Kidney glomerular epithelial cell (primary cell): Measurements from ENCODE around the gene KIAA1958.
"Not testable (repeated sequence)": the region's sequence is repeated elsewhere in the genome, so short reads cannot be mapped to it uniquely, and the experiment has no call there.

Source experiments
- DNase-seq: peaks from one replicate; lab custom pipeline; 2025; lab: John Stamatoyannopoulos, UW

Gene KIAA1958

GRCh38 chr9:112555844-112556482 lies 69.3 kb downstream of the KIAA1958 start:
- no peak for DNase-seq

- peak; percentile 9 for DNase-seq
Measured at GRCh38 chr9:112556497-112557442, 70.1 kb downstream of the KIAA1958 start.

GRCh38 chr9:112558476-112558875 lies 71.8 kb downstream of the KIAA1958 start:
- peak; percentile 80 for DNase-seq

GRCh38 chr9:112558978-112559377 lies 72.4 kb downstream of the KIAA1958 start:
- no peak for DNase-seq

GRCh38 chr9:112559629-112560413 lies 73.2 kb downstream of the KIAA1958 start:
- no peak for DNase-seq

GRCh38 chr9:112562235-112562958 lies 75.8 kb downstream of the KIAA1958 start:
- DNase-seq, result no peak

GRCh38 chr9:112569186-112569585 lies 82.6 kb downstream of the KIAA1958 start:
- DNase-seq, result peak; percentile 5

- DNase-seq, result no peak
Measured at GRCh38 chr9:112570671-112571167, 84.1 kb downstream of the KIAA1958 start.

- DNase-seq, result no peak
Measured at GRCh38 chr9:112571624-112572355, 85.2 kb downstream of the KIAA1958 start.

GRCh38 chr9:112572416-112572815 lies 85.8 kb downstream of the KIAA1958 start:
- DNase-seq, result no peak

GRCh38 chr9:112574008-112574407 lies 87.4 kb downstream of the KIAA1958 start:
- no peak for DNase-seq

- DNase-seq, result no peak
Measured at GRCh38 chr9:112575107-112575506, 88.5 kb downstream of the KIAA1958 start.

GRCh38 chr9:112581469-112582176 lies 95.0 kb downstream of the KIAA1958 start:
- DNase-seq, result no peak

GRCh38 chr9:112582371-112583262 lies 96.0 kb downstream of the KIAA1958 start:
- no peak for DNase-seq

- DNase-seq, result no peak
Measured at GRCh38 chr9:112586599-112587155, 100.0 kb downstream of the KIAA1958 start.

- not testable (repeated sequence) for DNase-seq
Measured at GRCh38 chr9:112591875-112592274, 105.2 kb downstream of the KIAA1958 start.

- no peak for DNase-seq
Measured at GRCh38 chr9:112599732-112600131, 113.1 kb downstream of the KIAA1958 start.

GRCh38 chr9:112601636-112602035 lies 115.0 kb downstream of the KIAA1958 start:
- peak; percentile 29 for DNase-seq

GRCh38 chr9:112604790-112605189 lies 118.2 kb downstream of the KIAA1958 start:
- no peak for DNase-seq
